ENCODE data around the gene URB1.

- no peak for TF ChIP-seq POLR2A (IDR thresholded peaks at IDR 0.05)
- TF ChIP-seq CTCF (IDR thresholded peaks at IDR 0.05): no peak
These were observed 21.6 kb downstream of the URB1 start for GRCh38 chr21:32370998-32371766.
